LNCaP clone FGC (cell line): ENCODE measurements around the gene ZBTB16.

Experiments used
- DNase-seq: peaks from one replicate; pipeline ENCODE4 v3.0.0-alpha.2; 2011; ENCODE audit warnings: low read depth
- H3K4me3 ChIP-seq: 2 replicates; pipeline ENCODE4 v1.5.1; 2011; ENCODE audit warnings: mild to moderate bottlenecking, low read depth, low read length, control low read depth
- TF ChIP-seq, protein P1 (sequence below): IDR thresholded peaks from 2 replicates; pipeline ENCODE4 v1.5.1; 2012; ENCODE audit warnings: mild to moderate bottlenecking; ENCODE audit not compliant: control insufficient read depth, insufficient read depth; ENCODE audit errors: extremely low read depth

ZBTB16 gene

DNA sequence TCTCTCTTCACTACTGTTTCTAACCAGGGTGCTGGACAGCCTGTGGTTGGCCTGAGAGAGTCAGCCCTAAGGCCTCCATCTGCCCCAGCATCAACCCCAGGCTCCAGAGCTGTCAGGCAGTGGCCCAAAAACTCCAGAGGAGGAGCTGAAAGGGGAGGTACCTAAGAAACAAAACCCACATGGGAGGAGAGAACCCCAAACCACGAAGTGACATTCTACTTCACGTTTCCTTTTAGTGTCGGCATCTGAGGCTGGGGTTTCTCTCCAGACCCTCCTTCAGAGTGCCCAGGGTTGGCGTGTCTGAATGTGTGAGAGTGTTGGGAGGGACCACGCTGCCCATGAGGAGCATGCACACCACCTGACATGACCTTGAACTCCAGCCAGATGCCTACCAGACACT is 166.8 kb downstream of the ZBTB16 start:
- H3K4me3 ChIP-seq = no peak overlapping the region
- TF ChIP-seq, protein P1, sequence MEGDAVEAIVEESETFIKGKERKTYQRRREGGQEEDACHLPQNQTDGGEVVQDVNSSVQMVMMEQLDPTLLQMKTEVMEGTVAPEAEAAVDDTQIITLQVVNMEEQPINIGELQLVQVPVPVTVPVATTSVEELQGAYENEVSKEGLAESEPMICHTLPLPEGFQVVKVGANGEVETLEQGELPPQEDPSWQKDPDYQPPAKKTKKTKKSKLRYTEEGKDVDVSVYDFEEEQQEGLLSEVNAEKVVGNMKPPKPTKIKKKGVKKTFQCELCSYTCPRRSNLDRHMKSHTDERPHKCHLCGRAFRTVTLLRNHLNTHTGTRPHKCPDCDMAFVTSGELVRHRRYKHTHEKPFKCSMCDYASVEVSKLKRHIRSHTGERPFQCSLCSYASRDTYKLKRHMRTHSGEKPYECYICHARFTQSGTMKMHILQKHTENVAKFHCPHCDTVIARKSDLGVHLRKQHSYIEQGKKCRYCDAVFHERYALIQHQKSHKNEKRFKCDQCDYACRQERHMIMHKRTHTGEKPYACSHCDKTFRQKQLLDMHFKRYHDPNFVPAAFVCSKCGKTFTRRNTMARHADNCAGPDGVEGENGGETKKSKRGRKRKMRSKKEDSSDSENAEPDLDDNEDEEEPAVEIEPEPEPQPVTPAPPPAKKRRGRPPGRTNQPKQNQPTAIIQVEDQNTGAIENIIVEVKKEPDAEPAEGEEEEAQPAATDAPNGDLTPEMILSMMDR = no peak
- DNase-seq = no peak

DNA sequence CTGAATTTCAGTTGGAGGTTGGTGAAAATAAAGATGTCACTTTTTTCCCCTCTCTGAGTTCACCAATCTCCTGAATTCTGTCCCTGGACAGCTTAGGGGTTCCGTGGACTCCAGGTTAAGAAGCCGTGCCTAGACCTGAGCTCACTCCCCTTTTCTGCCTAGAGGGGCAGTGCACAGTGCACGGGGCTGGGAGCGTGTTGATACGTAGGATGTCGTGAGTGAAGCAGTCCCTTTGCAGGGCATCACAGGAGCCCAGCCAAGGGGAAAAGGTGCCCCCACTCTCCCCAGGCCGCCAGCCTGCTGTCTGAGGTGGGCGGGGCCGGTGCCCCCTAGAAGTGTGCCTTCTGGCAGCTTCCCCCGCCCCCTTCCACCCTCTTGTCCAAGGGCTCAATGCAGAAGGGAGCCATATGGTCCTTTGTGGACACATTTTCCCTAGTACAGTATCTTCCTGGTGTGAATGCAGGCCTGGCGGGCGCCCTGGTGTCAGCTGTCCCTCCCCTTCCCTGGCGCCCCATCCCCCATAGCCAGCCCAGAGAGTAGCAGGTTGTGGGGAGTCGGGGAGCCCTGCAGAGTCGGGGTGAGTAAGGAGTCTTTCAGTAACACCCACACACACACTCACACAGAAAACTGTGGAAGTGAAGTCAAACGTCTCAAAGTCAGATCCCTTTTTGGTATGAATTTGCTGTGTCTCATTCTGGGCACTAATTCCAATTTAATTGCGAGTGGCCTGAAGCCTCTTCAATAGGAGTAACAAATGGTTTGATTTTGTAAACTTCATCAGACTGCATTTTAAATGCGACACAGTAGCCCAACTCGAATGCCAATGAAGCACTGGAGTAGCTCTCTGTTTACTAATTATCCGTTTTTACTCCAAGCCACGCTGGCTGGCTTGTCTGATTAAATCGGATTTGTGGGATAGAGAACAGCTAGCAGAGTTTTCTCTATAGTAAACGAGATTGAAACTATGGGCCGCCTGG is 169.2 kb downstream of the ZBTB16 start:
- no peak overlapping the region for H3K4me3 ChIP-seq
- TF ChIP-seq, protein P1 = no peak
- no peak for DNase-seq

DNA sequence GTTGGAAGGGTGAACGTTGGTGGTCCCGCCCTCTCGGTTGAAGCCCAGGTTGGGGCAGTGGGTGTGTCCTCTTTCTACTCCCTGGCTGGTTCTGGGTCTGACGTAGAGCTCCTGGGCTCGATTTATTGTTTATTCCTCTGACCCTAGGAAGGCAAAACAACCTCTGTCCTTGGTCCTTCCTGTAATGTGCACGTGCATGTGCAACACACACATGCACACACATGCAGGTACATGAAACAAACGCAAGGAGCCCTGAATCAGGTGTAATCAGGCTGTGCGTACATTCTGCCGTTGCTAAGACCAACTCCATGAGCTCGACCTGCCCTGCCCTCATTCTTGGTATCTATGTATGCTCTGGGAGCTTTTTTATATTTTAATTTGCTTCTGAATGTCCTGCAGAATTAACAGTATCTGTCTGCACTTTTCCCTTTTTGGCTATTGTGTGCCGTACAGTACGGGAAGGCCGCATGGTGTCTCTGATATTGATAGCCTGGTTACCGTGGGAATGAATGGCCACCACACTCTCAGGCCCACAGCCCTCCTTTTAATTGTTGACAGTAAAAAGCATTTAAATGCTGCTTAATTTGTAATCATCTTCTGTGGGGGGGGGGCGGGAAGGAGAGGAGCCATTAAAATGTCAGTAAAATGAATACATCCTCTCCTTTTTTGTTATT is 170.7 kb downstream of the ZBTB16 start:
- TF ChIP-seq, protein P1 = no peak

DNA sequence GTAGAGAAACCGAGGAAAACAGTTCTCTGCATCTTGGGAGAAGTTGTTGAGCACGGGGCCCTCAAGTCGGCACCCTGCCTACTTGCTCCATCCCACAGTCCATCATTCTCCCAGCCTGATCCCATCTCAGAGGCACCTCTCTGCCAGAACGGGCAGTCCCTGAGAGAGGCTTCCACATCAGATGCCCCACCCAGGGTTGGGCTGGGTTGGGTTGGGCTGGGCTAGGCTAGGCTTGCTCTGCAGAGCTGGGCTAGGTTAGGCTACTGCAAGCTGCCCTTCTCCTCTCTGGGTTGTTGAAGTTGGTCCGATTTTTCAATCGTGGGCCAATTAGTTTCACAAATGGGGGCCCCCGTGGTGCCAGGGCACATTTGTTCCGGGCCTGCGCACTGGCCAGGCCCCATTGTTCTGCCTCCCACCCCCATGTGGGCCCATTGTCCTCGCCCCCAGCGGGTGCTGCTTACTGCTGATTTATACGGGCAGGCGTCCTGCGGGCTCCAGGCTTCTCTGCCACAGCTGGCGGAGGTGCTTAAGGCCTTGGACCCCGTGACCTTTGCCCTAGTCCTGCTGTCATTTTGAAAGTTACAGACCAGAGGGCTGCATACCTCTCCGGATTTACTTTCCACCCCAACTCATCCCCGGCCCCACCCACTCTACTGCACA is 173.0 kb downstream of the ZBTB16 start:
- H3K4me3 ChIP-seq = no peak overlapping the region
- no peak for DNase-seq
- TF ChIP-seq, protein P1 = no peak

More for the DNA sequence above, 170.7 kb downstream of the ZBTB16 start:
- DNase-seq = no peak
- no peak overlapping the region for H3K4me3 ChIP-seq

DNA sequence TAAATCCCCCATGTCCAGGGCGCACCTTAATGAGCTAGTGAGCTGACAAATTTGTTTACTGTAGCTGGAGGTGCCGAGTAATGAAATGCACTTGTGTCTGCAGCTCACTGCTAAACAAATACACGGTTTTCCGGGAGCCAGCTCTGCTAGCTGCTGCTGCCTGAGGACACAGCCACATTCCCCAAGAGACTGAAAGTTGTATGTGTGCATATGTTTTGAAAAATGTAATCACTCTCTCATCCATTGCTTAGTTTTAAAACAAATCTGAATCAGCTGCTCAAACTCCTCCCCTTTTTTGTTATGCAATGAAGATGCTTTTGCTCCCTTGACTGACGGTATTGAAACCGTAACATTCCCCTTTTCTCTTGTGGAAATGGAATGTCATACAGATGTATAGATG is 174.2 kb downstream of the ZBTB16 start:
- DNase-seq = peak; percentile 69
- H3K4me3 ChIP-seq = peak overlapping the region; percentile 11; the same call in 1 of the 2 replicates
- TF ChIP-seq, protein P1 = no peak

DNA sequence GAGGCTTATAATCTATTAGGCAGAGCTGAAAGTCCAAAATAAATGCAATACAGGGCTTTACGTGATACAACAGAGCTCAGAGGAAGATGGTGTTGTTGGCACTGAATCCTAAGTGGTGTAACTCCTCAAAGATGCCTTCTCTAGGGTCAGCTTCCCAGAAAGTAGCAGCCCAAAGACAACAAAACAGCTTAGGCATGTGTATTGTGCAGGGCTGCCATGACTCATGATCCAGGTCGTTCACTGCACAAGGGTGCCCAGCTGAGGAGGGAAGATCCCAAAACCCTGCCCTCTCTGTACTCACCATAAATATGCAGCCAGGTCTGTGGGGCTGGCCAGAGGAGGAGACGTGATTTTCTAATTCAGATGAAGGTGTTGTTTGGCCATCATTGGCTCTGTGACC is 177.3 kb downstream of the ZBTB16 start:
- H3K4me3 ChIP-seq = no peak overlapping the region
- TF ChIP-seq, protein P1 = no peak
- no peak for DNase-seq
